ENCODE measurements around the gene S100A1.

DNA sequence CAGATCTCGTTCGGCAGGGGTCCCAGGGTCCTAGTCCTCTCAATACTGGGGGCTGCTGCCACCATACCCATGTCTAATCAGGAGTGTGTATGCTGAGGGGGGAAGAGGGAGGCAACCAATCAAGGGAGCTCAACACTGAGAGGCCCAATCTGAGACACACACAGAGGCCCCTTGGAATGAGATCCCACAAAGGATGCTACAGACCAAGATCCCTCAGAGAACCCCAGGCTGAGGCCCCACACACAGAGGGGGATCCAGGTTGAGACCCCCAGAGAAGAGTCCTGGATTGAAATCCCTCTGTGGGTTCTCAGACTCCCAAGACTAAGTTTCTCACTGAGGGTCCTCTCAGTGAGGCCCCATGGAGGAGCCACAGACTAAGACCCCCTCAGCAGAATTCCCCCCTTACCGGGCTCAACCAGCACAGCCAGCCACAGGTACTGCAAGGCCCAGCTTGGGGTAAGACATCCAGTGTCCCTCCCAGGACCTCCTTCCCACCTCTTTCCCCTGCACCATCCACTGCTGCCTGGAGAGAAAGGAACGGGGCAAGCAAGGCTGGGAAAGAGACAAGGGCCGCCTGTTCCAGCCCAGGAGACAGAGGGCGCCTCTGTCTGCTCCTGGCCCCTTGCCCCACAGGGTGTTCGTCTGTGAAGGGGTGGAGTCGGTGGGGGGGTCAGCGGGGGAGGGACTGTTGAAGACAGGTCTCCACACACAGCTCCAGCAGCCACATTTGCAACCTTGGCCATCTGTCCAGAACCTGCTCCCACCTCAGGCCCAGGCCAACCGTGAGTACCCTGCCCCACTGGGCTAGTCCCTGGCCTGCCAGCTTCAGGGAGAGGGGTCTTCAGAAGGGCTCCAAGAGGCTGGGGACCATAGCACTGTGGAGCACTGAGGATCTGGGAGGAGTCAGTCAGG is at the start of gene S100A1:
- TF ChIP-seq, protein P1, sequence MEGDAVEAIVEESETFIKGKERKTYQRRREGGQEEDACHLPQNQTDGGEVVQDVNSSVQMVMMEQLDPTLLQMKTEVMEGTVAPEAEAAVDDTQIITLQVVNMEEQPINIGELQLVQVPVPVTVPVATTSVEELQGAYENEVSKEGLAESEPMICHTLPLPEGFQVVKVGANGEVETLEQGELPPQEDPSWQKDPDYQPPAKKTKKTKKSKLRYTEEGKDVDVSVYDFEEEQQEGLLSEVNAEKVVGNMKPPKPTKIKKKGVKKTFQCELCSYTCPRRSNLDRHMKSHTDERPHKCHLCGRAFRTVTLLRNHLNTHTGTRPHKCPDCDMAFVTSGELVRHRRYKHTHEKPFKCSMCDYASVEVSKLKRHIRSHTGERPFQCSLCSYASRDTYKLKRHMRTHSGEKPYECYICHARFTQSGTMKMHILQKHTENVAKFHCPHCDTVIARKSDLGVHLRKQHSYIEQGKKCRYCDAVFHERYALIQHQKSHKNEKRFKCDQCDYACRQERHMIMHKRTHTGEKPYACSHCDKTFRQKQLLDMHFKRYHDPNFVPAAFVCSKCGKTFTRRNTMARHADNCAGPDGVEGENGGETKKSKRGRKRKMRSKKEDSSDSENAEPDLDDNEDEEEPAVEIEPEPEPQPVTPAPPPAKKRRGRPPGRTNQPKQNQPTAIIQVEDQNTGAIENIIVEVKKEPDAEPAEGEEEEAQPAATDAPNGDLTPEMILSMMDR (conservative IDR thresholded peaks at IDR 0.05; ENCODE audit: low read depth, low read length) = no peak; the same call in 1 of the 2 replicates
- TF ChIP-seq EZH2phosphoT487 (IDR thresholded peaks at IDR 0.05; ENCODE audit: borderline replicate concordance, low read length) = no peak
- no peak for TF ChIP-seq EZH2 (IDR thresholded peaks at IDR 0.05; ENCODE audit: low read length, unreplicated experiment)

Measured in PC-3 (cell line).